Hepatocyte (in vitro differentiated cells): ENCODE results near the gene CLSTN3. TPM values are rescaled to one million over a fixed set of nuclear protein-coding genes. Genes with fewer than 3 reads are reported as not detected.

ENCODE experiments used
- DNase-seq: peaks from one replicate; pipeline ENCODE4 v3.0.0-alpha.2; 2016; ENCODE audit warnings: low spot score
- H2AFZ ChIP-seq: fragments of 200-600 bp; sonication (generic); 2 replicates; pipeline ENCODE4 v1.6.0; 2016; ENCODE audit warnings: antibody characterized with exemption, mild to moderate bottlenecking
- H3K27ac ChIP-seq: fragments of 200-600 bp; sonication (generic); 2 replicates; pipeline ENCODE4 v1.5.1; 2016; ENCODE audit warnings: mild to moderate bottlenecking
- H3K27me3 ChIP-seq: fragments of 200-600 bp; sonication (generic); 2 replicates; pipeline ENCODE4 v1.6.1; 2016
- H3K36me3 ChIP-seq: fragments of 200-600 bp; sonication (generic); replicated peaks from 2 replicates; pipeline ENCODE4 v1.5.1; 2016; ENCODE audit warnings: low read depth; ENCODE audit not compliant: insufficient read depth
- H3K4me1 ChIP-seq: fragments of 200-600 bp; sonication (generic); 2 replicates; pipeline ENCODE4 v1.5.1; 2016; ENCODE audit warnings: mild to moderate bottlenecking, moderate library complexity; ENCODE audit not compliant: insufficient read depth
- H3K4me2 ChIP-seq: fragments of 200-600 bp; sonication (generic); 2 replicates; pipeline ENCODE4 v1.6.0; 2016
- H3K4me3 ChIP-seq: fragments of 200-600 bp; sonication (generic); 2 replicates; pipeline ENCODE4 v1.5.1; 2016; ENCODE audit warnings: mild to moderate bottlenecking
- H3K79me2 ChIP-seq: fragments of 200-600 bp; sonication (generic); 2 replicates; pipeline ENCODE4 v1.6.0; 2017; ENCODE audit warnings: mild to moderate bottlenecking
- H3K9me2 ChIP-seq: fragments of 200-600 bp; sonication (generic); replicated peaks from 2 replicates; pipeline ENCODE4 v1.6.0; 2017; ENCODE audit warnings: mild to moderate bottlenecking; ENCODE audit not compliant: insufficient read depth
- H3K9me3 ChIP-seq: fragments of 200-600 bp; sonication (generic); 2 replicates; pipeline ENCODE4 v1.5.1; 2016; ENCODE audit warnings: low read depth, mild to moderate bottlenecking
- H4K20me1 ChIP-seq: fragments of 200-600 bp; sonication (generic); 2 replicates; pipeline ENCODE4 v1.6.0; 2016; ENCODE audit warnings: mild to moderate bottlenecking; ENCODE audit not compliant: insufficient read depth, poor library complexity, severe bottlenecking
- CTCF ChIP-seq: fragments of 200-600 bp; sonication (generic); IDR thresholded peaks from 2 replicates; pipeline ENCODE4 v1.5.1; 2016; ENCODE audit warnings: antibody characterized with exemption, mild to moderate bottlenecking; ENCODE audit not compliant: poor library complexity
- EZH2 ChIP-seq: fragments of 200-600 bp; sonication (generic); IDR thresholded peaks from 2 replicates; pipeline ENCODE4 v1.6.1; 2016; ENCODE audit warnings: antibody characterized with exemption, mild to moderate bottlenecking, borderline replicate concordance
- EZH2phosphoT487 ChIP-seq: fragments of 200-600 bp; sonication (generic); IDR thresholded peaks from one replicate; pipeline ENCODE4 v1.6.1; 2018; ENCODE audit warnings: antibody characterized with exemption, mild to moderate bottlenecking, low read depth, moderate library complexity; ENCODE audit not compliant: unreplicated experiment, severe bottlenecking
- WGBS: methylation state at CpG from one replicate; pipeline ENCODE4 v1.1.6; 2016; ENCODE audit warnings: low lambda C conversion rate; ENCODE audit errors: missing lambda C conversion rate; 5-methylcytosine and 5-hydroxymethylcytosine counted together
- polyA plus RNA-seq: library from polyadenylated mRNA; unstranded; fragments of >200 nt; fragmentation: Nextera tagmentation; extraction: Ambion mirVana; gene quantifications from 2 replicates; pipeline ENCODE4 v1.2.1, GENCODE V29; 2016
- total RNA-seq: library from RNA; depleted of rRNA; stranded (reverse); fragments of >200 nt; gene quantifications from 2 replicates; pipeline ENCODE4 v1.2.3, GENCODE V29; 2014

Gene CLSTN3
- total and polyA plus RNA-seq, 2 experiments from 2014 or later, result 37.8 to 57.0 TPM

- Histone ChIP-seq H3K4me1 (no peaks in the 10 kb centered on the region), H4K20me1 (no peaks in the 10 kb centered on the region), H2AFZ (no peak overlapping the region), H3K4me3 (no peak overlapping the region), H3K79me2 (no peaks in the 10 kb centered on the region), H3K36me3 (no peaks in the 10 kb centered on the region), H3K27ac (no peak overlapping the region), H3K9me2 (no peaks in the 10 kb centered on the region), H3K27me3 (no peaks in the 10 kb centered on the region), H3K9me3 (no peaks in the 10 kb centered on the region), H3K4me2 (no peak overlapping the region)
- no peak for DNase-seq
- TF ChIP-seq EZH2phosphoT487, result no peak
- no peak for TF ChIP-seq EZH2
- TF ChIP-seq CTCF, result no peak
- WGBS, result 78% methylated on average over 12 of the region's 12 CpGs
These were observed 24.8 kb downstream of the CLSTN3 start for GRCh38 chr12:7154901-7155470.

DNA sequence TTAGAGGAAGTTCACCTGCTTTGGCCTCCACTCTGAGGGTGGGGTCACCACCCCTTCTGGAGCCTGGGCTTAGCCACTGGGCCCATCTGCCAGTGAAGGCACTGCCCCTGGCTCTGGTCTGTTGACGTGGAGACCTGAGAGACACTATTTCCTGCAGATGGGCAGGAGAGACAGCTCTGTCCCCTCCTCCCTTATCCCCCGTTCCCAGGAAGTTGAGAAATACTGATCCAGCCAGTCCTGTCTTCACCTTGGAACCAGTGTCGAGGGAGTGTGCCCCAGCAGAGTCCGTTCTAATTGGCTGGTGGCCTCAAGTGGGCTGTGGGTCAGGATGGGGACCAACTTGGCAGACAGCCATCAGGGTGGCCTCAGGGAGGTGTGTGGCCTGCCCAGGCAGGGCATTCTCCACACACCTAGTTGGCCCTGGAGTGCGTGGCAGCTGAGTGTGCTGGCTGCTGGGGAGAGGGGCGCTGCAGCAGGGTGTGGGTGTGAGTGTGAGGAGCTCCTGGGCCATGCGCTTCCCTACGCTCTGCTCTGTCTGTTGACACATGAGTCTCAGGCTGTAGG, 25.4 kb downstream of the CLSTN3 start:
- no peaks in the 10 kb centered on the region for H3K9me3 ChIP-seq
- H3K4me3 ChIP-seq, result no peak overlapping the region
- no peaks in the 10 kb centered on the region for H4K20me1 ChIP-seq
- 75% methylated on average over 8 of the region's 8 CpGs for WGBS
- H3K27me3 ChIP-seq, result no peaks in the 10 kb centered on the region
- TF ChIP-seq EZH2, result no peak
- TF ChIP-seq EZH2phosphoT487, result no peak
- TF ChIP-seq CTCF, result no peak
- H3K4me1 ChIP-seq, result no peaks in the 10 kb centered on the region
- H3K79me2 ChIP-seq, result no peaks in the 10 kb centered on the region
- DNase-seq, result no peak
- no peaks in the 10 kb centered on the region for H3K36me3 ChIP-seq
- no peaks in the 10 kb centered on the region for H3K9me2 ChIP-seq
- no peak overlapping the region for H3K27ac ChIP-seq
- no peak overlapping the region for H3K4me2 ChIP-seq
- no peak overlapping the region for H2AFZ ChIP-seq

GRCh38 chr12:7156259-7157197, 26.4 kb downstream of the CLSTN3 start:
- Histone ChIP-seq H3K79me2 (no peaks in the 10 kb centered on the region), H3K4me2 (no peak overlapping the region), H3K27ac (no peak overlapping the region), H3K4me1 (no peaks in the 10 kb centered on the region), H2AFZ (no peak overlapping the region), H3K9me3 (no peaks in the 10 kb centered on the region), H3K36me3 (no peaks in the 10 kb centered on the region), H3K27me3 (no peaks in the 10 kb centered on the region), H4K20me1 (no peaks in the 10 kb centered on the region), H3K4me3 (no peak overlapping the region), H3K9me2 (no peaks in the 10 kb centered on the region)
- DNase-seq, result no peak
- 92% methylated on average over 24 of the region's 24 CpGs for WGBS
- TF ChIP-seq EZH2phosphoT487 (no peak), CTCF (no peak), EZH2 (no peak)
